Measurements from ENCODE around the gene CACNA1D.
A peak's percentile ranks its signal among the peaks of the same experiment; 100 is the strongest.

The CACNA1D gene

DNA sequence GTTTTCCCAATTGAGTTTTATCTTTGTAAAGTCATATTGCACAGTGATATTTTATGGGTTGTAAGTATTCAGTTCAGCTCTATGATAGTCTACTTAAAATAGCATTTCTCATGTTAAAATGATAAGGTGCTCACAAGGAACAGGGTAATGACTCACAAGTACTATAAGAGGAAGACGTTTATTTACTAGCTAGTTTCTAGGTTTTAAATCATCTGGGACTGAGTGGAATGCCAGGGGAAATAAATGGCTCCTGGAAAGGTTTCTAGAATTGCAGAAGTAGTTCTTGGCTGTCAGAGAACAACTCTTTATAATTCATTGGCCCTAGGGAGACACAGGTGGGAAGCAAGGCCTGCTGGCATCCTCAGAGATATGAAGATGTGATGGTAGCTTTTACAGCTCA lies 239.0 kb downstream of the CACNA1D start:
- no peak overlapping the region for H3K27ac ChIP-seq (ENCODE audit: low read length)
- no peak overlapping the region for H3K4me3 ChIP-seq (ENCODE audit: low read length)
- no peak overlapping the region for H2AFZ ChIP-seq (ENCODE audit: low read depth, low read length)
- H3K4me2 ChIP-seq (ENCODE audit: low read length) = no peak overlapping the region
- no peak overlapping the region for H3K9ac ChIP-seq (ENCODE audit: low read length)
- no peaks in the 10 kb centered on the region for H3K9me3 ChIP-seq (ENCODE audit: insufficient read depth, low read length)
- H4K20me1 ChIP-seq (ENCODE audit: insufficient read depth, low read length) = no peaks in the 10 kb centered on the region
- TF ChIP-seq, protein P1, sequence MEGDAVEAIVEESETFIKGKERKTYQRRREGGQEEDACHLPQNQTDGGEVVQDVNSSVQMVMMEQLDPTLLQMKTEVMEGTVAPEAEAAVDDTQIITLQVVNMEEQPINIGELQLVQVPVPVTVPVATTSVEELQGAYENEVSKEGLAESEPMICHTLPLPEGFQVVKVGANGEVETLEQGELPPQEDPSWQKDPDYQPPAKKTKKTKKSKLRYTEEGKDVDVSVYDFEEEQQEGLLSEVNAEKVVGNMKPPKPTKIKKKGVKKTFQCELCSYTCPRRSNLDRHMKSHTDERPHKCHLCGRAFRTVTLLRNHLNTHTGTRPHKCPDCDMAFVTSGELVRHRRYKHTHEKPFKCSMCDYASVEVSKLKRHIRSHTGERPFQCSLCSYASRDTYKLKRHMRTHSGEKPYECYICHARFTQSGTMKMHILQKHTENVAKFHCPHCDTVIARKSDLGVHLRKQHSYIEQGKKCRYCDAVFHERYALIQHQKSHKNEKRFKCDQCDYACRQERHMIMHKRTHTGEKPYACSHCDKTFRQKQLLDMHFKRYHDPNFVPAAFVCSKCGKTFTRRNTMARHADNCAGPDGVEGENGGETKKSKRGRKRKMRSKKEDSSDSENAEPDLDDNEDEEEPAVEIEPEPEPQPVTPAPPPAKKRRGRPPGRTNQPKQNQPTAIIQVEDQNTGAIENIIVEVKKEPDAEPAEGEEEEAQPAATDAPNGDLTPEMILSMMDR (IDR thresholded peaks at IDR 0.05; ENCODE audit: low read depth, low read length) = no peak
- TF ChIP-seq EZH2phosphoT487 (IDR thresholded peaks at IDR 0.05; ENCODE audit: low read depth) = no peak
- no peaks in the 10 kb centered on the region for H3K36me3 ChIP-seq (replicated peaks; ENCODE audit: low read depth, low read length)
- no peaks in the 10 kb centered on the region for H3K79me2 ChIP-seq (ENCODE audit: low read length)
- no peaks in the 10 kb centered on the region for H3K27me3 ChIP-seq (ENCODE audit: low read depth, low read length)
- peaks cover 23% of the 10 kb centered on the region for H3K4me1 ChIP-seq (ENCODE audit: low read length)

DNA sequence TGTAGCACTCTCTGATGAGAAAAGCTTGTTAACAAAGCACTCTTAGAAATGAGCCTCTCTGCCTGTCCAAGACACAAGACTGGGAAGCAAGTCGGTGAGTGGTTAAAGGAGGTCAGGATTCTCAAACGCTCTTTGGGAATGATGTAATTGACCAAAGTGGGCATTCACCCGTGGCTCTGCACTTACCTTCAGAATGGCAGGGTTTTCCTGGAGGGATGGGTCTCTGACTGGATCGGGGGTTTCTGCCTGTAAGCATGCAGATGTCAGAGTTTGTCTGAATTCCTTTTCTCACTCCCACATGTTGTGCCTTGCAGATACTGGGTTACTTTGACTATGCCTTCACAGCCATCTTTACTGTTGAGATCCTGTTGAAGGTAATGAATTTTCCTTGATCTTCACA lies 245.6 kb downstream of the CACNA1D start:
- no peaks in the 10 kb centered on the region for H3K36me3 ChIP-seq (replicated peaks; ENCODE audit: low read depth, low read length)
- no peaks in the 10 kb centered on the region for H3K79me2 ChIP-seq (ENCODE audit: low read length)
- H3K27me3 ChIP-seq (ENCODE audit: low read depth, low read length) = no peaks in the 10 kb centered on the region
- peaks cover 14% of the 10 kb centered on the region for H3K4me1 ChIP-seq (ENCODE audit: low read length)
- no peak overlapping the region for H3K9ac ChIP-seq (ENCODE audit: low read length)
- H3K27ac ChIP-seq (ENCODE audit: low read length) = no peak overlapping the region
- H3K4me2 ChIP-seq (ENCODE audit: low read length) = no peak overlapping the region
- no peaks in the 10 kb centered on the region for H4K20me1 ChIP-seq (ENCODE audit: insufficient read depth, low read length)
- no peaks in the 10 kb centered on the region for H3K9me3 ChIP-seq (ENCODE audit: insufficient read depth, low read length)
- no peak overlapping the region for H2AFZ ChIP-seq (ENCODE audit: low read depth, low read length)
- no peak overlapping the region for H3K4me3 ChIP-seq (ENCODE audit: low read length)
- TF ChIP-seq, protein P1 (IDR thresholded peaks at IDR 0.05; ENCODE audit: low read depth, low read length) = no peak
- no peak for TF ChIP-seq EZH2phosphoT487 (IDR thresholded peaks at IDR 0.05; ENCODE audit: low read depth)

DNA sequence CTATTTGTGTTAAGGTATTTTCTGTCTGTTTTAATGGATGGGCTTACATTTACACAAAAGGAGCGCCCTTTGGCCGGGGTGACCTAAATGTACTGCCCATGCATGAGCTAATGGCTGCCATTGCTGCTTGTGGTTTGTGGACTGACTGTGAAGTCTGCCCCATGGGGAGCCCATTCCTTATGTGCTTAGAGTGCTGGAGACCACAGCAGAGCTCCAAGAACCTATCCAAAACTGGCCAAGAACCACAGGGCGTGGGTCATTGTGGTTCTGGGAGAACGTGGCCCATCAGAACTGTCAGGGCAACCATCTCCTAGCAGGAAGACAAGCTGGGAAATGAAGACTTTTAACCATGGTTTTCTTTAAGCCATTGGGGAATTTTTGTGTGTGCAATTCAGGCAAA lies 246.5 kb downstream of the CACNA1D start:
- no peaks in the 10 kb centered on the region for H3K27me3 ChIP-seq (ENCODE audit: low read depth, low read length)

DNA sequence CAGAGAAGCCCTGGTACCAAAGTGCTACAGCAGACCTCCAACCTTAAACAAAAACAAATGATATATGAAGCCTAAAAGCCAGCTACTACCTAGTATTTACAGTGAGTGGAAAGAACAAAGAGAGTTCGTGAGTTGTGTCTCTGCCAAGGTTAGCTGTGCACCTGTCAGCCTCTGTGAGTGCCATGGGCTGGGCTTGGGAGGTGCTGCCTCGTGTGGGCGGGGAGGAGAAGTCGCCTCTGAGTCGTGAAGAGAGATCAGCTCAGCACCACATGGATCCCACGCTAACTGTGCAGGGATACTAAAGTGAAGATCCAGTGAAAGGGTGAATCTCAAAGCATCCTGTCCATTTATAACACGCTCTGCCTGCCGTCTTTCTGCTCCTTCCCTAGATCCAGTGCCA lies 249.9 kb downstream of the CACNA1D start:
- Histone ChIP-seq H3K27ac (ENCODE audit: low read length) (no peak overlapping the region), H3K27me3 (ENCODE audit: low read depth, low read length) (no peaks in the 10 kb centered on the region), H3K4me2 (ENCODE audit: low read length) (peak overlapping the region; percentile 39), H3K79me2 (ENCODE audit: low read length) (no peaks in the 10 kb centered on the region), H3K9me3 (ENCODE audit: insufficient read depth, low read length) (no peaks in the 10 kb centered on the region), H2AFZ (ENCODE audit: low read depth, low read length) (peak overlapping the region; percentile 49; the same call in 1 of the 2 replicates), H3K4me3 (ENCODE audit: low read length) (peak overlapping the region; percentile 25; the same call in 1 of the 2 replicates), H3K9ac (ENCODE audit: low read length) (peak overlapping the region; percentile 30), H3K4me1 (ENCODE audit: low read length) (peaks cover 34% of the 10 kb centered on the region), H4K20me1 (ENCODE audit: insufficient read depth, low read length) (no peaks in the 10 kb centered on the region), H3K36me3 (replicated peaks; ENCODE audit: low read depth, low read length) (no peaks in the 10 kb centered on the region)
- no peak for TF ChIP-seq EZH2phosphoT487 (IDR thresholded peaks at IDR 0.05; ENCODE audit: low read depth)
- TF ChIP-seq, protein P1 (IDR thresholded peaks at IDR 0.05; ENCODE audit: low read depth, low read length) = peak; percentile 32

More for the DNA sequence above, 246.5 kb downstream of the CACNA1D start:
- Histone ChIP-seq H4K20me1 (ENCODE audit: insufficient read depth, low read length) (no peaks in the 10 kb centered on the region), H3K36me3 (replicated peaks; ENCODE audit: low read depth, low read length) (no peaks in the 10 kb centered on the region), H3K9ac (ENCODE audit: low read length) (no peak overlapping the region), H3K79me2 (ENCODE audit: low read length) (no peaks in the 10 kb centered on the region), H3K4me3 (ENCODE audit: low read length) (no peak overlapping the region), H3K9me3 (ENCODE audit: insufficient read depth, low read length) (no peaks in the 10 kb centered on the region), H3K4me2 (ENCODE audit: low read length) (no peak overlapping the region), H3K4me1 (ENCODE audit: low read length) (peaks cover 14% of the 10 kb centered on the region), H2AFZ (ENCODE audit: low read depth, low read length) (no peak overlapping the region), H3K27ac (ENCODE audit: low read length) (no peak overlapping the region)
- TF ChIP-seq, protein P1 (IDR thresholded peaks at IDR 0.05; ENCODE audit: low read depth, low read length) = no peak

Measured in OCI-LY3 (cell line).